HepG2 (cell line): ENCODE results near the gene GPRIN1. TPM values are rescaled to one million over a fixed set of nuclear protein-coding genes. Genes with fewer than 3 reads are reported as not detected.

Experiments
- ATF6 ChIP-seq: sonication (generic); formaldehyde crosslinking; conservative IDR thresholded peaks from 2 replicates; pipeline ENCODE4 v1.4.0; 2020; ENCODE audit warnings: missing genetic modification reagents
- GATA4 ChIP-seq: sonication (generic); IDR thresholded peaks from 2 replicates; pipeline ENCODE4 v1.6.1; 2016; ENCODE audit warnings: antibody characterized with exemption, low read depth, borderline replicate concordance
- KDM2A ChIP-seq: sonication (generic); formaldehyde crosslinking; IDR thresholded peaks from 2 replicates; pipeline ENCODE4 v1.4.0; 2020; ENCODE audit warnings: low read depth, missing genetic modification reagents, borderline replicate concordance
- SP2 ChIP-seq: sonication (generic); formaldehyde crosslinking; IDR thresholded peaks from 2 replicates; pipeline ENCODE4 v1.5.1; 2020; ENCODE audit warnings: mild to moderate bottlenecking, missing genetic modification reagents
- SRF ChIP-seq: IDR thresholded peaks from 2 replicates; pipeline ENCODE4 v1.6.1; 2011; ENCODE audit warnings: mild to moderate bottlenecking, low read depth, low read length, moderate library complexity
- UBTF ChIP-seq: sonication (generic); formaldehyde crosslinking; IDR thresholded peaks from 2 replicates; pipeline ENCODE4 v1.4.0; 2020; ENCODE audit warnings: mild to moderate bottlenecking, missing genetic modification reagents
- ZBTB1 ChIP-seq: sonication (generic); formaldehyde crosslinking; IDR thresholded peaks from 2 replicates; pipeline ENCODE4 v1.4.0; 2020; ENCODE audit warnings: missing genetic modification reagents, borderline replicate concordance
- ZFP36L1 ChIP-seq: sonication (generic); formaldehyde crosslinking; IDR thresholded peaks from 2 replicates; pipeline ENCODE4 v1.8.0; 2022; ENCODE audit warnings: mild to moderate bottlenecking, missing genetic modification reagents, moderate library complexity
- ZFX ChIP-seq: sonication (generic); formaldehyde crosslinking; IDR thresholded peaks from 2 replicates; pipeline ENCODE4 v1.4.0; 2020; ENCODE audit warnings: mild to moderate bottlenecking, low read depth, missing genetic modification reagents, moderate library complexity
- ZKSCAN5 ChIP-seq: sonication (generic); formaldehyde crosslinking; IDR thresholded peaks from 2 replicates; pipeline ENCODE4 v1.5.1; 2020; ENCODE audit warnings: mild to moderate bottlenecking, missing genetic modification reagents
- ZNF230 ChIP-seq: sonication (generic); formaldehyde crosslinking; IDR thresholded peaks from 2 replicates; pipeline ENCODE4 v1.4.0; 2020; ENCODE audit warnings: mild to moderate bottlenecking, missing genetic modification reagents
- ZNF256 ChIP-seq: sonication (generic); formaldehyde crosslinking; conservative IDR thresholded peaks from 2 replicates; pipeline ENCODE4 v1.4.0; 2020; ENCODE audit warnings: missing genetic modification reagents
- ZNF296 ChIP-seq: sonication (generic); formaldehyde crosslinking; conservative IDR thresholded peaks from 2 replicates; pipeline ENCODE4 v1.5.0; 2020; ENCODE audit warnings: mild to moderate bottlenecking, missing genetic modification reagents
- ZNF33B ChIP-seq: sonication (generic); formaldehyde crosslinking; IDR thresholded peaks from 2 replicates; pipeline ENCODE4 v1.5.1; 2020; ENCODE audit warnings: mild to moderate bottlenecking, missing genetic modification reagents
- ZNF580 ChIP-seq: IDR thresholded peaks from 2 replicates; pipeline ENCODE4 v1.6.1; 2016; ENCODE audit warnings: low read depth, borderline replicate concordance
- ZNF660 ChIP-seq: sonication (generic); formaldehyde crosslinking; IDR thresholded peaks from 2 replicates; pipeline ENCODE4 v1.5.1; 2020; ENCODE audit warnings: mild to moderate bottlenecking, low read depth, missing genetic modification reagents, borderline replicate concordance
- ZNF703 ChIP-seq: sonication (generic); formaldehyde crosslinking; IDR thresholded peaks from 2 replicates; pipeline ENCODE4 v1.5.1; 2020; ENCODE audit warnings: missing genetic modification reagents, mild to moderate bottlenecking, moderate library complexity, borderline replicate concordance
- polyA plus RNA-seq, 8 experiments: library from polyadenylated mRNA; depleted of rRNA in 3 of 8; stranded (reverse) in 7 of 8; unstranded in 1 of 8; fragments of >200 nt; fragmentation: Illumina TruSeq in 4 of 8; extraction: Trizol in 4 of 8; gene quantifications; 2 replicates each; pipeline versions ENCODE4 v1.2.1 to v1.2.3, GENCODE V29; 2011 to 2016; ENCODE audit warnings: low read depth in 4 of 8, missing spikeins in 1 of 8, mixed read lengths in 1 of 8; ENCODE audit not compliant: insufficient read depth in 1 of 8
- total RNA-seq, 5 experiments: library from RNA; depleted of rRNA; stranded (reverse); fragments of >200 nt; fragmentation: Illumina TruSeq; extraction: Trizol; gene quantifications; 2 replicates each; pipeline ENCODE4 v1.2.3, GENCODE V29; 2016; ENCODE audit warnings: low read depth in 1 of 5
- TF ChIP-seq, protein P1 (sequence below): sonication (generic); formaldehyde crosslinking; IDR thresholded peaks from 2 replicates; pipeline ENCODE4 v1.4.0; 2020; ENCODE audit warnings: mild to moderate bottlenecking, missing genetic modification reagents, borderline replicate concordance
- TF ChIP-seq, protein P2 (sequence below): sonication (generic); formaldehyde crosslinking; IDR thresholded peaks from 2 replicates; pipeline ENCODE4 v1.4.0; 2020; ENCODE audit warnings: low read depth, mild to moderate bottlenecking, missing genetic modification reagents
- TF ChIP-seq, protein P3 (sequence below): sonication (generic); formaldehyde crosslinking; IDR thresholded peaks from 2 replicates; pipeline ENCODE4 v1.9.0; 2021; ENCODE audit warnings: missing genetic modification reagents, borderline replicate concordance

GPRIN1 gene
- total and polyA plus RNA-seq, 2 of the 13 experiments (the other 11 are each of a cell fraction or from before 2014, with no cell fraction given): 0.32 to 2.0 TPM

- TF ChIP-seq, protein P1, sequence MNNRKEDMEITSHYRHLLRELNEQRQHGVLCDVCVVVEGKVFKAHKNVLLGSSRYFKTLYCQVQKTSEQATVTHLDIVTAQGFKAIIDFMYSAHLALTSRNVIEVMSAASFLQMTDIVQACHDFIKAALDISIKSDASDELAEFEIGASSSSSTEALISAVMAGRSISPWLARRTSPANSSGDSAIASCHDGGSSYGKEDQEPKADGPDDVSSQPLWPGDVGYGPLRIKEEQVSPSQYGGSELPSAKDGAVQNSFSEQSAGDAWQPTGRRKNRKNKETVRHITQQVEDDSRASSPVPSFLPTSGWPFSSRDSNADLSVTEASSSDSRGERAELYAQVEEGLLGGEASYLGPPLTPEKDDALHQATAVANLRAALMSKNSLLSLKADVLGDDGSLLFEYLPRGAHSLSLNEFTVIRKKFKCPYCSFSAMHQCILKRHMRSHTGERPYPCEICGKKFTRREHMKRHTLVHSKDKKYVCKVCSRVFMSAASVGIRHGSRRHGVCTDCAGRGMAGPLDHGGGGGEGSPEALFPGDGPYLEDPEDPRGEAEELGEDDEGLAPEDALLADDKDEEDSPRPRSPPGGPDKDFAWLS (CRISPR knock-in tag): no peak
- TF ChIP-seq ZNF296 (no peak), ZKSCAN5 (CRISPR knock-in tag) (no peak), ZBTB1 (CRISPR knock-in tag) (no peak), ZNF256 (CRISPR knock-in tag) (peak; percentile 72; the same call in 1 of the 2 replicates), ZNF33B (CRISPR knock-in tag) (no peak), ZNF580 (peak; percentile 90; the same call in 1 of the 2 replicates), ZNF703 (CRISPR knock-in tag) (no peak), GATA4 (no peak), SRF (no peak), ATF6 (no peak), ZFP36L1 (CRISPR knock-in tag) (0 out of 2 replicates have a peak, but pooled peaks have one; percentile 44), ZNF230 (CRISPR knock-in tag) (no peak), UBTF (no peak), ZNF660 (no peak), SP2 (CRISPR knock-in tag) (no peak), KDM2A (peak; percentile 64; the same call in 1 of the 2 replicates), ZFX (no peak)
- TF ChIP-seq, protein P2, sequence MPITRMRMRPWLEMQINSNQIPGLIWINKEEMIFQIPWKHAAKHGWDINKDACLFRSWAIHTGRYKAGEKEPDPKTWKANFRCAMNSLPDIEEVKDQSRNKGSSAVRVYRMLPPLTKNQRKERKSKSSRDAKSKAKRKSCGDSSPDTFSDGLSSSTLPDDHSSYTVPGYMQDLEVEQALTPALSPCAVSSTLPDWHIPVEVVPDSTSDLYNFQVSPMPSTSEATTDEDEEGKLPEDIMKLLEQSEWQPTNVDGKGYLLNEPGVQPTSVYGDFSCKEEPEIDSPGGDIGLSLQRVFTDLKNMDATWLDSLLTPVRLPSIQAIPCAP (CRISPR knock-in tag): no peak
- TF ChIP-seq, protein P3, sequence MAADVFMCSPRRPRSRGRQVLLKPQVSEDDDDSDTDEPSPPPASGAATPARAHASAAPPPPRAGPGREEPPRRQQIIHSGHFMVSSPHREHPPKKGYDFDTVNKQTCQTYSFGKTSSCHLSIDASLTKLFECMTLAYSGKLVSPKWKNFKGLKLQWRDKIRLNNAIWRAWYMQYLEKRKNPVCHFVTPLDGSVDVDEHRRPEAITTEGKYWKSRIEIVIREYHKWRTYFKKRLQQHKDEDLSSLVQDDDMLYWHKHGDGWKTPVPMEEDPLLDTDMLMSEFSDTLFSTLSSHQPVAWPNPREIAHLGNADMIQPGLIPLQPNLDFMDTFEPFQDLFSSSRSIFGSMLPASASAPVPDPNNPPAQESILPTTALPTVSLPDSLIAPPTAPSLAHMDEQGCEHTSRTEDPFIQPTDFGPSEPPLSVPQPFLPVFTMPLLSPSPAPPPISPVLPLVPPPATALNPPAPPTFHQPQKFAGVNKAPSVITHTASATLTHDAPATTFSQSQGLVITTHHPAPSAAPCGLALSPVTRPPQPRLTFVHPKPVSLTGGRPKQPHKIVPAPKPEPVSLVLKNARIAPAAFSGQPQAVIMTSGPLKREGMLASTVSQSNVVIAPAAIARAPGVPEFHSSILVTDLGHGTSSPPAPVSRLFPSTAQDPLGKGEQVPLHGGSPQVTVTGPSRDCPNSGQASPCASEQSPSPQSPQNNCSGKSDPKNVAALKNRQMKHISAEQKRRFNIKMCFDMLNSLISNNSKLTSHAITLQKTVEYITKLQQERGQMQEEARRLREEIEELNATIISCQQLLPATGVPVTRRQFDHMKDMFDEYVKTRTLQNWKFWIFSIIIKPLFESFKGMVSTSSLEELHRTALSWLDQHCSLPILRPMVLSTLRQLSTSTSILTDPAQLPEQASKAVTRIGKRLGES (CRISPR knock-in tag): peak; percentile 64; the same call in 1 of the 2 replicates
Observed at GRCh38 chr5:176611435-176611834, 1.5 kb upstream of the GPRIN1 start (continued).
